AG08396 (cell line): ENCODE data around the gene SH2B2.
"Not testable (repeated sequence)": the region's sequence is repeated elsewhere in the genome, so short reads cannot be mapped to it uniquely, and the experiment has no call there.

Experiments
- DNase-seq: peaks from one replicate; pipeline ENCODE4 v3.0.0; 2012; ENCODE audit warnings: low spot score, mixed read lengths

SH2B2 gene

GRCh38 chr7:102337002-102337401 is 50.3 kb downstream of the SH2B2 start:
- DNase-seq: not testable (repeated sequence)

GRCh38 chr7:102337420-102337819 is 50.8 kb downstream of the SH2B2 start:
- DNase-seq: not testable (repeated sequence)

- DNase-seq: not testable (repeated sequence)
Observed at GRCh38 chr7:102340599-102341368, 54.1 kb downstream of the SH2B2 start.

- not testable (repeated sequence) for DNase-seq
Observed at GRCh38 chr7:102346983-102347382, 60.3 kb downstream of the SH2B2 start.

GRCh38 chr7:102356344-102356743 is 69.7 kb downstream of the SH2B2 start, which contains the start of gene SPDYE6:
SPDYE6 (minus strand) TSS chr7:102356444; CDS start chr7:102356023, 421 bp downstream.
- DNase-seq: not testable (repeated sequence)

GRCh38 chr7:102363549-102364393 is 77.1 kb downstream of the SH2B2 start:
- peak; percentile 92 for DNase-seq

- not testable (repeated sequence) for DNase-seq
Observed at GRCh38 chr7:102364394-102364886, 77.8 kb downstream of the SH2B2 start.

- not testable (repeated sequence) for DNase-seq
Observed at GRCh38 chr7:102365390-102365789, 78.7 kb downstream of the SH2B2 start.

GRCh38 chr7:102370038-102370437 is 83.4 kb downstream of the SH2B2 start:
- DNase-seq: not testable (repeated sequence)
